K562 (cell line): ENCODE measurements around the gene CYP2J2. TPM values are rescaled to one million over a fixed set of nuclear protein-coding genes. Genes with fewer than 3 reads are reported as not detected.

ENCODE experiments used
- ATAC-seq: fragments of 200-7000 bp; cut with Tn5 transposase; 3 replicates; pipeline ENCODE4 v1.9.1; 2020; ENCODE audit warnings: moderate library complexity
- BruUV-seq: library from RNA; stranded (reverse); fragments of 400-500 nt; replicated peaks from 2 replicates; lab custom pipeline; 2021; lab: Mats Ljungman, UMichigan
- CTCF ChIA-PET: fragments of 300-600 bp; formaldehyde crosslinking; extraction: SDS; loops from one replicate; lab custom pipeline; 2021; ENCODE audit warnings: low intra/inter-chr PET ratio; lab: Yijun Ruan, JAX
- POLR2A ChIA-PET: fragments of 300-600, 350-650 bp; sonication (Branson Sonifier 250); formaldehyde crosslinking; extraction: SDS; loops from one replicate; lab custom pipeline; 2021; ENCODE audit warnings: antibody characterized with exemption, inconsistent platforms; lab: Yijun Ruan, JAX
- DNase-seq, 4 experiments: peaks; one replicate each; pipeline versions ENCODE4 v3.0.0 to v3.0.0-alpha.2; 2011 to 2018; ENCODE audit warnings: low spot score in 3 of 4, mixed read lengths in 3 of 4; ENCODE audit errors: extremely low read depth in 1 of 4
- FAIRE-seq: peaks from 2 replicates; lab custom pipeline; 2011; peaks lifted over from hg19 to GRCh38; lab: Jason Lieb, UNC
- H2AFZ ChIP-seq: 2 replicates; pipeline ENCODE4 v1.6.0; 2011; ENCODE audit warnings: low read depth, low read length, control low read depth, inconsistent platforms
- H3K27ac ChIP-seq: fragments of 200-600 bp; 3 replicates; pipeline ENCODE4 v1.8.0; 2011; ENCODE audit warnings: low read depth, mild to moderate bottlenecking, control low read depth, inconsistent platforms, low read length, moderate library complexity, mixed read lengths; ENCODE audit errors: extremely low read depth
- H3K27me3 ChIP-seq, 2 experiments: fragments of 300-600 bp in 1 of 2; 2 replicates in 1 of 2; 3 replicates in 1 of 2; pipeline versions ENCODE4 v1.6.0 to v1.8.0; 2011; ENCODE audit warnings: inconsistent platforms in 2 of 2, low read length in 2 of 2, mild to moderate bottlenecking in 1 of 2, mixed read lengths in 1 of 2, moderate library complexity in 1 of 2; ENCODE audit not compliant: control insufficient read depth in 2 of 2, insufficient read depth in 2 of 2
- H3K36me3 ChIP-seq: fragments of 300-600 bp; 3 replicates; pipeline ENCODE4 v1.8.0; 2011; ENCODE audit warnings: mild to moderate bottlenecking, low read length, inconsistent platforms; ENCODE audit not compliant: control insufficient read depth, insufficient read depth
- H3K4me1 ChIP-seq, 2 experiments: fragments of 200-600 bp in 1 of 2; replicated peaks in 1 of 2; 2 replicates in 1 of 2; 3 replicates in 1 of 2; pipeline versions ENCODE4 v1.5.1 to v1.8.0; 2011; ENCODE audit warnings: inconsistent platforms in 2 of 2, low read length in 2 of 2, mild to moderate bottlenecking in 1 of 2, mixed read lengths in 1 of 2, moderate library complexity in 1 of 2; ENCODE audit not compliant: control insufficient read depth in 2 of 2, insufficient read depth in 2 of 2
- H3K4me2 ChIP-seq: 2 replicates; pipeline ENCODE4 v1.6.1; 2011; ENCODE audit warnings: low read length, control low read depth, inconsistent platforms, mixed read lengths; ENCODE audit not compliant: insufficient read depth
- H3K4me3 ChIP-seq: fragments of 200-600 bp; sonication (generic), shearing (Covaris generic); 2 replicates; pipeline ENCODE4 v1.5.1; 2016; ENCODE audit warnings: control low read depth, inconsistent platforms
- H3K79me2 ChIP-seq: fragments of 200-600 bp; 3 replicates; pipeline ENCODE4 v1.8.0; 2011; ENCODE audit warnings: low read length, inconsistent platforms; ENCODE audit not compliant: control insufficient read depth, insufficient read depth
- H3K9ac ChIP-seq, 2 experiments: 2 replicates each; pipeline versions ENCODE4 v1.6.0 to v1.6.1; 2011; ENCODE audit warnings: low read depth in 2 of 2, low read length in 2 of 2, control low read depth in 1 of 2, inconsistent platforms in 1 of 2, mild to moderate bottlenecking in 1 of 2, mixed read lengths in 1 of 2; ENCODE audit not compliant: insufficient read depth in 1 of 2
- H3K9me1 ChIP-seq: one replicate; pipeline ENCODE4 v1.6.0; 2011; ENCODE audit warnings: inconsistent platforms, mild to moderate bottlenecking, low read length, moderate library complexity; ENCODE audit not compliant: control insufficient read depth, insufficient read depth
- H3K9me3 ChIP-seq: replicated peaks from 2 replicates; pipeline ENCODE4 v1.5.1; 2011; ENCODE audit warnings: low read depth, low read length, inconsistent platforms; ENCODE audit not compliant: control insufficient read depth, insufficient read depth
- H4K20me1 ChIP-seq: replicated peaks from 2 replicates; pipeline ENCODE4 v1.6.1; 2011; ENCODE audit warnings: low read length, inconsistent platforms, mixed read lengths; ENCODE audit not compliant: control insufficient read depth, insufficient read depth
- RAD21 ChIP-seq, 2 experiments: fragments of 250-450 bp in 1 of 2; fragments of 450-650 bp in 1 of 2; sonication (Bioruptor Pico) in 1 of 2; formaldehyde crosslinking in 1 of 2; IDR thresholded peaks in 1 of 2; conservative IDR thresholded peaks in 1 of 2; 2 replicates each; pipeline versions ENCODE4 v1.4.0 to v1.8.0; 2020 to 2022; ENCODE audit warnings: mild to moderate bottlenecking in 2 of 2, moderate library complexity in 1 of 2
- SMC3 ChIP-seq: conservative IDR thresholded peaks from 2 replicates; pipeline ENCODE4 v1.6.1; 2011; ENCODE audit warnings: low read depth, low read length, improper control_type of control experiment; ENCODE audit not compliant: insufficient read depth
- WGBS: fragments of 100-300 bp; shearing (Covaris generic); methylation state at CpG from one replicate; pipeline ENCODE4 v1.1.6; 2016; ENCODE audit warnings: low coverage, mixed read lengths; ENCODE audit not compliant: insufficient coverage; ENCODE audit errors: missing lambda C conversion rate; 5-methylcytosine and 5-hydroxymethylcytosine counted together
- in situ Hi-C: fragments of 300-500 bp; cut with MboI; formaldehyde crosslinking; loops from 4 replicates; pipeline ENCODE4 v1.15.0; 2018; ENCODE audit warnings: inconsistent platforms, mixed read lengths
- intact Hi-C: fragments of 100-400 bp; cut with micrococcal nuclease; formaldehyde crosslinking; loops from 2 replicates; pipeline ENCODE4 v1.14.2; 2022
- polyA plus RNA-seq, 8 experiments: library from polyadenylated mRNA; depleted of rRNA in 4 of 8; stranded (reverse) in 5 of 8; unstranded in 3 of 8; fragments of >200 nt; fragmentation: Nextera tagmentation in 2 of 8; fragmentation: Illumina TruSeq in 1 of 8; extraction: Ambion mirVana in 2 of 8; extraction: Trizol in 1 of 8; gene quantifications; 2 replicates each; pipeline versions ENCODE4 v1.2.1 to v1.2.3, GENCODE V29; 2011 to 2014; ENCODE audit warnings: inconsistent platforms in 1 of 8, missing spikeins in 1 of 8
- total RNA-seq, 7 experiments: library from RNA; depleted of rRNA in 6 of 7; stranded (reverse); fragments of >200 nt in 6 of 7; fragmentation: Illumina TruSeq in 2 of 7; extraction: Trizol in 2 of 7; gene quantifications; 2 replicates each; pipeline versions ENCODE4 v1.2.1 to v1.2.3, GENCODE V29; 2011 to 2021; ENCODE audit warnings: low replicate concordance in 1 of 7
- TF ChIP-seq, protein P1 (sequence below), 3 experiments: IDR thresholded peaks in 2 of 3; conservative IDR thresholded peaks in 1 of 3; 2 replicates each; pipeline ENCODE4 v1.5.1; 2011 to 2012; ENCODE audit warnings: low read length in 3 of 3, mild to moderate bottlenecking in 3 of 3, control low read depth in 2 of 3, improper control_type of control experiment in 1 of 3, inconsistent platforms in 1 of 3, low read depth in 1 of 3, mixed read lengths in 1 of 3, moderate library complexity in 1 of 3; ENCODE audit not compliant: insufficient read depth in 2 of 3
- TF ChIP-seq, protein P2 (sequence below): fragments of 200-800 bp; sonication (Bioruptor generic); IDR thresholded peaks from 2 replicates; pipeline ENCODE4 v1.6.1; 2017; ENCODE audit warnings: missing genetic modification characterization, missing compliant biosample characterization

The CYP2J2 gene
- total and polyA plus RNA-seq, 9 of the 15 experiments (the other 6 are each of a cell fraction or from before 2014, with no cell fraction given), result not detected

DNA sequence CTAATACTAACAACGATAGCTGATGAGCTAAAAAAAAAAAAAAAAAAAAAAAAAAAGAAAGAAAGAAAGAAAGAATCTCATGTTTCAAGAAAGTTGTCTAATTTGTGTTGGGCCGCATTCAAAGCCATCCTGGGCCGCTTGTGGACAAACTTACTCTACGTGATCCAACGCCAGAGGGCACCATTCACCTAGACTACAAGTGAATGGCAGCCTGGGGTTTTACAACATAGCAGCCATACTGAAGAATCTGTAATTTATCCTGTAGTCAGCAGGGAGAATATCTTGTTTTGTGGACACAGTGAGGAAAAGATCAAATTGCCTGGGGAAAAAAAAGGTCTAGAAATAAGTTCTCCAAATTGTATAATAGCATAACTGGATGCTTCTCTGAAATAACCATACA lies 47.0 kb downstream of the CYP2J2 start:
- no peak overlapping the region for H3K4me3 ChIP-seq
- no peak overlapping the region for H3K4me2 ChIP-seq
- H2AFZ ChIP-seq, result no peak overlapping the region
- H3K9me1 ChIP-seq, result no peaks in the 10 kb centered on the region
- H3K79me2 ChIP-seq, result no peaks in the 10 kb centered on the region
- H4K20me1 ChIP-seq, result no peaks in the 10 kb centered on the region
- no peak for FAIRE-seq
- no peaks in the 10 kb centered on the region; the same call in 1 of the 2 replicates for H3K9me3 ChIP-seq
- ATAC-seq, result peak; percentile 90
- no TSS peak for BruUV-seq
- H3K9ac ChIP-seq, result no peak overlapping the region
- POLR2A ChIA-PET, result no interaction called here
- peak; percentile 27; the same call in 1 of the 2 replicates for TF ChIP-seq SMC3
- peak in 1 of 2 experiments; percentile 59; a peak in 2 of 4 replicates for TF ChIP-seq RAD21 (CRISPR knock-in tag; conservative IDR thresholded peaks at IDR 0.05 in 1 of 2, IDR thresholded peaks at IDR 0.05 in 1 of 2)
- TF ChIP-seq, protein P1, sequence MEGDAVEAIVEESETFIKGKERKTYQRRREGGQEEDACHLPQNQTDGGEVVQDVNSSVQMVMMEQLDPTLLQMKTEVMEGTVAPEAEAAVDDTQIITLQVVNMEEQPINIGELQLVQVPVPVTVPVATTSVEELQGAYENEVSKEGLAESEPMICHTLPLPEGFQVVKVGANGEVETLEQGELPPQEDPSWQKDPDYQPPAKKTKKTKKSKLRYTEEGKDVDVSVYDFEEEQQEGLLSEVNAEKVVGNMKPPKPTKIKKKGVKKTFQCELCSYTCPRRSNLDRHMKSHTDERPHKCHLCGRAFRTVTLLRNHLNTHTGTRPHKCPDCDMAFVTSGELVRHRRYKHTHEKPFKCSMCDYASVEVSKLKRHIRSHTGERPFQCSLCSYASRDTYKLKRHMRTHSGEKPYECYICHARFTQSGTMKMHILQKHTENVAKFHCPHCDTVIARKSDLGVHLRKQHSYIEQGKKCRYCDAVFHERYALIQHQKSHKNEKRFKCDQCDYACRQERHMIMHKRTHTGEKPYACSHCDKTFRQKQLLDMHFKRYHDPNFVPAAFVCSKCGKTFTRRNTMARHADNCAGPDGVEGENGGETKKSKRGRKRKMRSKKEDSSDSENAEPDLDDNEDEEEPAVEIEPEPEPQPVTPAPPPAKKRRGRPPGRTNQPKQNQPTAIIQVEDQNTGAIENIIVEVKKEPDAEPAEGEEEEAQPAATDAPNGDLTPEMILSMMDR (IDR thresholded peaks at IDR 0.05 in 2 of 3, conservative IDR thresholded peaks at IDR 0.05 in 1 of 3; ENCODE audit: insufficient read depth in 2 of 3, low read depth in 1 of 3, low read length in 3 of 3), result peak; percentile 39 to 44 (median 44); a peak in 5 of 6 replicates
- TF ChIP-seq, protein P2, sequence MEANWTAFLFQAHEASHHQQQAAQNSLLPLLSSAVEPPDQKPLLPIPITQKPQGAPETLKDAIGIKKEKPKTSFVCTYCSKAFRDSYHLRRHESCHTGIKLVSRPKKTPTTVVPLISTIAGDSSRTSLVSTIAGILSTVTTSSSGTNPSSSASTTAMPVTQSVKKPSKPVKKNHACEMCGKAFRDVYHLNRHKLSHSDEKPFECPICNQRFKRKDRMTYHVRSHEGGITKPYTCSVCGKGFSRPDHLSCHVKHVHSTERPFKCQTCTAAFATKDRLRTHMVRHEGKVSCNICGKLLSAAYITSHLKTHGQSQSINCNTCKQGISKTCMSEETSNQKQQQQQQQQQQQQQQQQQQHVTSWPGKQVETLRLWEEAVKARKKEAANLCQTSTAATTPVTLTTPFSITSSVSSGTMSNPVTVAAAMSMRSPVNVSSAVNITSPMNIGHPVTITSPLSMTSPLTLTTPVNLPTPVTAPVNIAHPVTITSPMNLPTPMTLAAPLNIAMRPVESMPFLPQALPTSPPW, result no peak
- no peak overlapping the region for H3K27ac ChIP-seq
- no peaks in the 10 kb centered on the region for H3K36me3 ChIP-seq
- WGBS, result 6% methylated on average over 5 of the region's 5 CpGs
- CTCF ChIA-PET, result interaction anchor here (0.7 kb wide), 1 partner anchor 88 kb away, joined by 4 read pairs; no protein-coding TSS in a partner anchor
- no peaks in the 10 kb centered on the region for H3K4me1 ChIP-seq
- in situ Hi-C loops (no loop called here), intact Hi-C loops (loop anchor here (1.0 kb wide), 1 partner anchor 68 kb away; no protein-coding TSS in a partner anchor)
- peak; percentile 21 to 61 (median 30) for DNase-seq
- no peaks in the 10 kb centered on the region for H3K27me3 ChIP-seq
